Activated CD4-positive, alpha-beta T cell treated with anti-CD3 and anti-CD28 coated beads for 4 hours (primary cell): ENCODE data around the gene TXN.

Source experiments
- DNase-seq, 2 donors: peaks; one replicate each; pipeline ENCODE4 v3.0.0-alpha.2; 2020

TXN gene

GRCh38 chr9:110256380-110257096, at the start of gene TXN:
Gene TXN, minus strand, starts transcription at chr9:110256507. Its CDS starts 72 bp downstream, at chr9:110256435.
- DNase-seq = peak; percentile 82 to 85

GRCh38 chr9:110303133-110303532, 46.8 kb upstream of the TXN start:
- no peak for DNase-seq

- DNase-seq = no peak
Observed at GRCh38 chr9:110298043-110298605, 41.8 kb upstream of the TXN start.

GRCh38 chr9:110293248-110293647, 36.9 kb upstream of the TXN start:
- no peak for DNase-seq

- DNase-seq = no peak
Observed at GRCh38 chr9:110291921-110292557, 35.7 kb upstream of the TXN start.

- DNase-seq = no peak
Observed at GRCh38 chr9:110290001-110290400, 33.7 kb upstream of the TXN start.

GRCh38 chr9:110288503-110288902, 32.2 kb upstream of the TXN start:
- no peak for DNase-seq

- DNase-seq = no peak
Observed at GRCh38 chr9:110287289-110287680, 31.0 kb upstream of the TXN start.

GRCh38 chr9:110284211-110284844, 28.0 kb upstream of the TXN start:
- no peak for DNase-seq

- DNase-seq = no peak
Observed at GRCh38 chr9:110283751-110284150, 27.4 kb upstream of the TXN start.

- no peak for DNase-seq
Observed at GRCh38 chr9:110282739-110283081, 26.4 kb upstream of the TXN start.

GRCh38 chr9:110282018-110282738, 25.9 kb upstream of the TXN start:
- DNase-seq = no peak

- no peak for DNase-seq
Observed at GRCh38 chr9:110278080-110278707, 21.9 kb upstream of the TXN start.

GRCh38 chr9:110276781-110277180, 20.5 kb upstream of the TXN start:
- DNase-seq = no peak

GRCh38 chr9:110270211-110270995, 14.1 kb upstream of the TXN start:
- DNase-seq = no peak

GRCh38 chr9:110266795-110267194, 10.5 kb upstream of the TXN start:
- DNase-seq = no peak

GRCh38 chr9:110261632-110262031, 5.3 kb upstream of the TXN start:
- no peak for DNase-seq

- DNase-seq = no peak
Observed at GRCh38 chr9:110260911-110261310, 4.6 kb upstream of the TXN start.

GRCh38 chr9:110259566-110259965, 3.3 kb upstream of the TXN start:
- no peak for DNase-seq

GRCh38 chr9:110258690-110259091, 2.4 kb upstream of the TXN start:
- no peak for DNase-seq

GRCh38 chr9:110257956-110258355, 1.6 kb upstream of the TXN start:
- DNase-seq = no peak
